GM21529 (cell line): ENCODE measurements around the gene RFT1.

Experiments
- ATAC-seq: cut with Tn5 transposase; IDR thresholded peaks from one replicate; pipeline ENCODE4 v1.9.1; 2021; ENCODE audit not compliant: unreplicated experiment

Gene RFT1

GRCh38 chr3:53038679-53039375 is 91.4 kb downstream of the RFT1 start:
- no peak for ATAC-seq
